SW480 (cell line): ENCODE results near the gene PRKN.
"Not testable (repeated sequence)": the region's sequence is repeated elsewhere in the genome, so short reads cannot be mapped to it uniquely, and the experiment has no call there.

Source experiments
- DNase-seq: peaks from one replicate; pipeline ENCODE4 v3.0.0-alpha.2; 2016; ENCODE audit warnings: low spot score

Gene PRKN

GRCh38 chr6:161542346-161542980, 1185.1 kb downstream of the PRKN start:
- no peak for DNase-seq

- DNase-seq, result no peak
These were observed 1187.0 kb downstream of the PRKN start for GRCh38 chr6:161540532-161540931.

- DNase-seq, result no peak
These were observed 1191.3 kb downstream of the PRKN start for GRCh38 chr6:161536224-161536630.

GRCh38 chr6:161534264-161534873, 1193.2 kb downstream of the PRKN start:
- DNase-seq, result no peak

- DNase-seq, result no peak
These were observed 1194.3 kb downstream of the PRKN start for GRCh38 chr6:161533266-161533665.

GRCh38 chr6:161532536-161532935, 1195.0 kb downstream of the PRKN start:
- no peak for DNase-seq

GRCh38 chr6:161526794-161527193, 1200.8 kb downstream of the PRKN start:
- DNase-seq, result no peak

GRCh38 chr6:161523362-161523761, 1204.2 kb downstream of the PRKN start:
- DNase-seq, result no peak

GRCh38 chr6:161522276-161522675, 1205.3 kb downstream of the PRKN start:
- DNase-seq, result no peak

GRCh38 chr6:161511447-161512095, 1216.0 kb downstream of the PRKN start:
- DNase-seq, result no peak

- no peak for DNase-seq
These were observed 1219.2 kb downstream of the PRKN start for GRCh38 chr6:161508341-161508740.

GRCh38 chr6:161507375-161507774, 1220.2 kb downstream of the PRKN start:
- DNase-seq, result no peak

GRCh38 chr6:161503570-161503969, 1224.0 kb downstream of the PRKN start:
- DNase-seq, result no peak

- no peak for DNase-seq
These were observed 1228.7 kb downstream of the PRKN start for GRCh38 chr6:161498881-161499280.

GRCh38 chr6:161498359-161498758, 1229.2 kb downstream of the PRKN start:
- peak; percentile 38 for DNase-seq

GRCh38 chr6:161496941-161497340, 1230.6 kb downstream of the PRKN start:
- DNase-seq, result no peak

- not testable (repeated sequence) for DNase-seq
These were observed 1231.3 kb downstream of the PRKN start for GRCh38 chr6:161496271-161496670.

GRCh38 chr6:161494566-161494965, 1233.0 kb downstream of the PRKN start:
- DNase-seq, result no peak

GRCh38 chr6:161493576-161494118, 1233.9 kb downstream of the PRKN start:
- DNase-seq, result no peak

- no peak for DNase-seq
These were observed 1237.8 kb downstream of the PRKN start for GRCh38 chr6:161489626-161490306.

- no peak for DNase-seq
These were observed 1239.9 kb downstream of the PRKN start for GRCh38 chr6:161487694-161488093.

GRCh38 chr6:161487217-161487531, 1240.4 kb downstream of the PRKN start:
- no peak for DNase-seq
